ENCODE measurements around the gene COL4A6.
"Not testable (repeated sequence)": the region's sequence is repeated elsewhere in the genome, so short reads cannot be mapped to it uniquely, and the experiment has no call there.

COL4A6 gene

GRCh38 chrX:108438110-108438623 lies at the start of gene COL4A6:
Gene COL4A6, minus strand, starts transcription at chrX:108438422. Its CDS starts 226 bp downstream, at chrX:108438196.
- DNase-seq: no peak

- no peak for DNase-seq
Measured at GRCh38 chrX:108485960-108486359, 47.7 kb upstream of the COL4A6 start.

GRCh38 chrX:108484251-108484650 lies 46.0 kb upstream of the COL4A6 start:
- DNase-seq: no peak

- not testable (repeated sequence) for DNase-seq
Measured at GRCh38 chrX:108481528-108481927, 43.3 kb upstream of the COL4A6 start.

- no peak for DNase-seq
Measured at GRCh38 chrX:108473979-108474378, 35.8 kb upstream of the COL4A6 start.

GRCh38 chrX:108468486-108468885 lies 30.3 kb upstream of the COL4A6 start:
- no peak for DNase-seq

- DNase-seq: no peak
Measured at GRCh38 chrX:108464604-108465003, 26.4 kb upstream of the COL4A6 start.

- no peak for DNase-seq
Measured at GRCh38 chrX:108456971-108457477, 18.8 kb upstream of the COL4A6 start.

- no peak for DNase-seq
Measured at GRCh38 chrX:108453841-108454240, 15.6 kb upstream of the COL4A6 start.

- DNase-seq: no peak
Measured at GRCh38 chrX:108447303-108447702, 9.1 kb upstream of the COL4A6 start.

- peak; percentile 3 for DNase-seq
Measured at GRCh38 chrX:108442901-108443464, 4.8 kb upstream of the COL4A6 start.

GRCh38 chrX:108439961-108440696 lies 1.9 kb upstream of the COL4A6 start:
- no peak for DNase-seq

- peak; percentile 5 for DNase-seq
Measured at GRCh38 chrX:108439426-108439942, 1.3 kb upstream of the COL4A6 start, which contains the start of gene COL4A5. Gene COL4A5, plus strand, starts transcription at chrX:108439838. Its CDS starts 288 bp downstream, at chrX:108440126.

GRCh38 chrX:108437349-108438109 lies 693 bp downstream of the COL4A6 start:
- no peak for DNase-seq

- no peak for DNase-seq
Measured at GRCh38 chrX:108435261-108435660, 3.0 kb downstream of the COL4A6 start.

- DNase-seq: no peak
Measured at GRCh38 chrX:108426262-108426661, 12.0 kb downstream of the COL4A6 start.

- DNase-seq: no peak
Measured at GRCh38 chrX:108420481-108420880, 17.7 kb downstream of the COL4A6 start.

- no peak for DNase-seq
Measured at GRCh38 chrX:108419401-108419800, 18.8 kb downstream of the COL4A6 start.

- no peak for DNase-seq
Measured at GRCh38 chrX:108417257-108417656, 21.0 kb downstream of the COL4A6 start.

GRCh38 chrX:108415891-108416290 lies 22.3 kb downstream of the COL4A6 start:
- DNase-seq: no peak

- no peak for DNase-seq
Measured at GRCh38 chrX:108415146-108415545, 23.1 kb downstream of the COL4A6 start.

- no peak for DNase-seq
Measured at GRCh38 chrX:108412783-108413182, 25.4 kb downstream of the COL4A6 start.

Measured in NCI-H526 treated with DMSO at 0.1 percent for 48 hours (cell line).